ENCODE results near the gene CRYBB1.

The CRYBB1 gene

GRCh38 chr22:26624803-26625202 is 7.0 kb upstream of the CRYBB1 start:
- H4K20me1 ChIP-seq = no peaks in the 10 kb centered on the region
- H3K4me2 ChIP-seq = no peak overlapping the region
- H3K27me3 ChIP-seq = no peaks in the 10 kb centered on the region
- H3K4me3 ChIP-seq = no peak overlapping the region
- H3K9me3 ChIP-seq (replicated peaks in 1 of 11) = peaks cover 0 to 9% (median 3%) of the 10 kb centered on the region in 11 experiments; a peak in 10 of 22 replicates
- H3K27ac ChIP-seq = no peak overlapping the region
- no peak overlapping the region for H3K9ac ChIP-seq
- TF ChIP-seq Cebpa-rat (IDR thresholded peaks at IDR 0.05) = no peak
- H3K4me1 ChIP-seq = peaks cover 4 to 28% (median 11%) of the 10 kb centered on the region in 10 experiments; a peak in 17 of 20 replicates
- H3K36me3 ChIP-seq = no peaks in the 10 kb centered on the region

- Histone ChIP-seq H3K4me2 (no peak overlapping the region), H3K4me1 (peaks cover 12 to 36% (median 18%) of the 10 kb centered on the region in 10 experiments), H3K9ac (no peak overlapping the region), H3K36me3 (no peaks in the 10 kb centered on the region), H3K27me3 (no peaks in the 10 kb centered on the region), H3K9me3 (replicated peaks in 1 of 11) (peaks cover 0 to 8% (median 3%) of the 10 kb centered on the region in 11 experiments; a peak in 6 of 22 replicates), H3K4me3 (no peak overlapping the region), H3K27ac (no peak overlapping the region), H4K20me1 (no peaks in the 10 kb centered on the region)
- TF ChIP-seq Cebpa-rat (IDR thresholded peaks at IDR 0.05) = no peak
Observed at GRCh38 chr22:26623984-26624383, 6.2 kb upstream of the CRYBB1 start.

GRCh38 chr22:26621663-26622062 is 3.8 kb upstream of the CRYBB1 start, which contains the start of gene CRYBA4:
CRYBA4 (plus strand) TSS chr22:26621963; CDS start chr22:26622597, 634 bp downstream.
- Histone ChIP-seq H3K9me3 (replicated peaks in 1 of 11) (peaks cover 0 to 8% (median 0%) of the 10 kb centered on the region in 11 experiments; a peak in 4 of 22 replicates), H4K20me1 (no peaks in the 10 kb centered on the region), H3K4me2 (peak within 1 kb of the TSS in 5 of 11 experiments; percentile 4 to 53 (median 23); a peak in 7 of 22 replicates), H3K4me1 (peaks cover 31 to 53% (median 42%) of the 10 kb centered on the region in 10 experiments), H3K27me3 (no peaks in the 10 kb centered on the region), H3K27ac (0 out of 22 replicates have a peak within 1 kb of the TSS, but pooled peaks of 1 of the 11 experiments have one; percentile 18), H3K9ac (no peak within 1 kb of the TSS), H3K4me3 (no peak within 1 kb of the TSS), H3K36me3 (no peaks in the 10 kb centered on the region)
- TF ChIP-seq Cebpa-rat (IDR thresholded peaks at IDR 0.05) = no peak

- Histone ChIP-seq H3K9ac (no peak overlapping the region), H3K4me1 (peaks cover 45 to 68% (median 56%) of the 10 kb centered on the region in 10 experiments), H3K27me3 (no peaks in the 10 kb centered on the region), H4K20me1 (no peaks in the 10 kb centered on the region), H3K9me3 (replicated peaks in 1 of 11) (peaks cover 0 to 7% (median 0%) of the 10 kb centered on the region in 11 experiments; a peak in 4 of 22 replicates), H3K36me3 (no peaks in the 10 kb centered on the region), H3K27ac (no peak overlapping the region), H3K4me3 (no peak overlapping the region), H3K4me2 (peak overlapping the region in 7 of 11 experiments; percentile 27 to 96 (median 84); a peak in 7 of 22 replicates)
- no peak for TF ChIP-seq Cebpa-rat (IDR thresholded peaks at IDR 0.05)
Observed at GRCh38 chr22:26620197-26620596, 2.4 kb upstream of the CRYBB1 start.

DNA sequence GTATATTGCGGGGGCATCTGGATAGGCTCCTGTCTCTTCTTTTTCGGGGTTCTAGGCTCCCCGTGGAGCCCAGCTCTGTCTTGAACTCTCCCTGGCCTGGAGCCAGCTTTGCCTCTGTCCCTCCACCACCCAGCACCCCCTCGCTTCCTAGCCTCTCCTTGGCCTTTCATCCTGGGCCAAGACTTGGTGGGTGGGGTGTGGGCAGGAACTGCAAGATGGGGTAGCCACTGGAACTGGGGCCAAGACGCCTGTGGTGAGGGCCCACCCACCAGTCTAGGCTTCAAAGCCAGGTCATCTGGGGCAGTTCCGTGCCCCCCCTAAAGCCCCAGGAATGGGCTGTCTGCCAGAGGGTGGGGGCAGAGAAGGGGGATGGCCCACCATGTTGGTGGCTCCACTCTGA is 1.7 kb upstream of the CRYBB1 start:
- Histone ChIP-seq H3K27ac (peak overlapping the region in 8 of 11 experiments; percentile 5 to 94 (median 88); a peak in 7 of 22 replicates), H3K27me3 (no peaks in the 10 kb centered on the region), H3K4me2 (peak overlapping the region; percentile 18 to 96 (median 52); a peak in 21 of 22 replicates), H3K4me3 (no peak overlapping the region), H4K20me1 (no peaks in the 10 kb centered on the region), H3K4me1 (peaks cover 52 to 74% (median 63%) of the 10 kb centered on the region in 10 experiments), H3K9me3 (replicated peaks in 1 of 11) (peaks cover 0 to 4% (median 0%) of the 10 kb centered on the region in 11 experiments; a peak in 1 of 22 replicates), H3K9ac (no peak overlapping the region; a peak in 1 of 22 replicates), H3K36me3 (no peaks in the 10 kb centered on the region)
- no peak for TF ChIP-seq Cebpa-rat (IDR thresholded peaks at IDR 0.05)

DNA sequence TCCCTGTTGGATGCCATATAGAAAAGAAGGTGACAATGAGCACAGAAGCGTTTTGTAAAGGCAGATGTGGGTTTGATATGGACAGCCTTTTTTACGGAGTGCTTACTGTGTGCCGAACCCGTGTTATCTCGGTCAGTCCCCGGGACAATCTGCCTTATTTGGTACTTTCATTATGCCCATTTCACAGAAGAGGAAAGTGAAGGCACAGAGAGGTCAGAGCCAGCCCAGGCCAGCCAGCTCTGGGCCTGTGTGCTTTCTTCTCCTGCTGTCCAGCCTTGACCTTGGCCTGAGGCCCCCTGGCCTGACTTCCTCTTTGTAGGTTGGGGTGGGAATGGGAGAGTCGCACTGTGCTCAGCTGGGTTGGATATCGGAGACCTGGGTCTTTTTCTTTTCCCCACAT is 628 bp upstream of the CRYBB1 start:
- H3K9ac ChIP-seq = peak overlapping the region; percentile 64 to 84 (median 76); a peak in 20 of 22 replicates
- H3K4me2 ChIP-seq = peak overlapping the region; percentile 76 to 96 (median 87)
- H3K36me3 ChIP-seq = no peaks in the 10 kb centered on the region
- H3K4me1 ChIP-seq = peaks cover 63 to 84% (median 72%) of the 10 kb centered on the region in 10 experiments
- no peaks in the 10 kb centered on the region for H4K20me1 ChIP-seq
- H3K27me3 ChIP-seq = no peaks in the 10 kb centered on the region
- H3K9me3 ChIP-seq (replicated peaks in 1 of 11) = 0 out of 22 replicates have a peak, but pooled peaks cover 0 to 3% (median 0%) of the 10 kb centered on the region in 11 experiments
- H3K4me3 ChIP-seq = no peak overlapping the region
- peak overlapping the region; percentile 70 to 94 (median 88) for H3K27ac ChIP-seq
- TF ChIP-seq Cebpa-rat (IDR thresholded peaks at IDR 0.05) = no peak

GRCh38 chr22:26616650-26617049 is 1.2 kb downstream of the CRYBB1 start:
- H3K9ac ChIP-seq = peak overlapping the region in 8 of 11 experiments; percentile 48 to 84 (median 75); a peak in 11 of 22 replicates
- no peaks in the 10 kb centered on the region for H3K27me3 ChIP-seq
- TF ChIP-seq Cebpa-rat (IDR thresholded peaks at IDR 0.05) = no peak
- peaks cover 80 to 98% (median 89%) of the 10 kb centered on the region in 10 experiments for H3K4me1 ChIP-seq
- H4K20me1 ChIP-seq = no peaks in the 10 kb centered on the region
- peak overlapping the region in 10 of 11 experiments; percentile 70 to 94 (median 88); a peak in 21 of 22 replicates for H3K27ac ChIP-seq
- H3K9me3 ChIP-seq (replicated peaks in 1 of 11) = no peaks in the 10 kb centered on the region
- 0 out of 20 replicates have a peak overlapping the region, but pooled peaks of 1 of the 10 experiments have one; percentile 28 for H3K4me3 ChIP-seq
- peak overlapping the region; percentile 76 to 96 (median 87) for H3K4me2 ChIP-seq
- no peaks in the 10 kb centered on the region for H3K36me3 ChIP-seq

DNA sequence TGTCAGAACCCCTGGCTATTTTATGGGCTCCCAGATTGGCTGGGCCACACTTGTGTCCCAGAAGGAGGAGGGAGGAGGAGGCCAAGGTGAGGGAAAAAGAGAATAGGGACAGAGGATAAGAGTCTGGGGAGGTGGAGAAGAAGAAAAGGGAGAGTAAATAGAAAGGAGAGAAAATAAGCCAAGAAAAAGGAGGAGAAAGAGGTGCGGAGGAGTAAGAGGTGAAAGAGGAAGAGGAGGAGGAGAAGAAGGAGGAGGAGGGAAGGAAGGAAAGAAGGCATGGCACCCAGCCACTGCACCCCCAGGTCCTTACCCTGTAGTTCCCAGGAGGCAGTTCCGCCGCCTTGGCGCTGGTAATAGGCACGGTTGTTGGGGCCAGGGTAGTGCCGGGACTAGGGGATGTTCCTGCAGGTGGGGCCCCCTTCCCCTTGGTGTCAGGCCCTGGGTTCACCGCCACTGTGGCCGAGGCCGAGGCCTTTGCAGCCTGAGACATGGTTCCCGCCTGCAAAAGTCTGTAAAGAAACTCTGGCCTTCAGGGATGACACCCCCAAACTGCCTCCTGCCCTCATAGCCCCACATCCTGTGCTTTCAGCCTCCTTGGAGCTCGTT is 1.9 kb downstream of the CRYBB1 start:
- peaks cover 84 to 98% (median 90%) of the 10 kb centered on the region in 10 experiments for H3K4me1 ChIP-seq
- no peaks in the 10 kb centered on the region for H3K9me3 ChIP-seq (replicated peaks in 1 of 11)
- no peaks in the 10 kb centered on the region for H4K20me1 ChIP-seq
- no peaks in the 10 kb centered on the region for H3K36me3 ChIP-seq
- H3K4me3 ChIP-seq = no peak overlapping the region
- H3K27ac ChIP-seq = peak overlapping the region in 10 of 11 experiments; percentile 18 to 94 (median 85); a peak in 19 of 22 replicates
- no peak for TF ChIP-seq Cebpa-rat (IDR thresholded peaks at IDR 0.05)
- H3K9ac ChIP-seq = peak overlapping the region in 9 of 11 experiments; percentile 9 to 76 (median 48); a peak in 16 of 22 replicates
- peak overlapping the region; percentile 76 to 96 (median 87) for H3K4me2 ChIP-seq
- H3K27me3 ChIP-seq = no peaks in the 10 kb centered on the region

- Histone ChIP-seq H3K4me1 (peaks cover 90 to 99% (median 96%) of the 10 kb centered on the region in 10 experiments), H3K36me3 (no peaks in the 10 kb centered on the region), H3K9ac (peak overlapping the region in 4 of 11 experiments; percentile 7 to 38 (median 24); a peak in 2 of 22 replicates), H3K4me3 (no peak overlapping the region), H3K9me3 (replicated peaks in 1 of 11) (no peaks in the 10 kb centered on the region), H3K4me2 (peak overlapping the region; percentile 68 to 96 (median 84)), H3K27ac (peak overlapping the region in 7 of 11 experiments; percentile 16 to 87 (median 70); a peak in 12 of 22 replicates), H3K27me3 (no peaks in the 10 kb centered on the region), H4K20me1 (no peaks in the 10 kb centered on the region)
- peak in 5 of 11 experiments; percentile 24 to 72 (median 65); a peak in 8 of 22 replicates for TF ChIP-seq Cebpa-rat (IDR thresholded peaks at IDR 0.05)
Observed at GRCh38 chr22:26615149-26615548, 2.7 kb downstream of the CRYBB1 start.
